HG02885 (cell line): ENCODE measurements around the gene PGD.
"Not testable (repeated sequence)": the region's sequence is repeated elsewhere in the genome, so short reads cannot be mapped to it uniquely, and the experiment has no call there.

Experiments
- ATAC-seq: cut with Tn5 transposase; IDR thresholded peaks from one replicate; pipeline ENCODE4 v1.9.1; 2021; ENCODE audit warnings: mild to moderate bottlenecking; ENCODE audit not compliant: unreplicated experiment, poor library complexity

The PGD gene

GRCh38 chr1:10432910-10433700 lies 34.2 kb downstream of the PGD start:
- ATAC-seq: no peak

- no peak for ATAC-seq
These were observed 34.9 kb downstream of the PGD start for GRCh38 chr1:10433790-10434189.

- ATAC-seq: no peak
These were observed 35.7 kb downstream of the PGD start for GRCh38 chr1:10434590-10434989.

- ATAC-seq: no peak
These were observed 38.2 kb downstream of the PGD start for GRCh38 chr1:10437052-10437451.

GRCh38 chr1:10438677-10439163 lies 39.9 kb downstream of the PGD start:
- no peak for ATAC-seq

- no peak for ATAC-seq
These were observed 41.4 kb downstream of the PGD start for GRCh38 chr1:10440305-10440704.

GRCh38 chr1:10440794-10441193 lies 41.9 kb downstream of the PGD start:
- ATAC-seq: no peak

- no peak for ATAC-seq
These were observed 45.4 kb downstream of the PGD start for GRCh38 chr1:10444248-10444647.

GRCh38 chr1:10444795-10445397 lies 46.0 kb downstream of the PGD start:
- no peak for ATAC-seq

GRCh38 chr1:10446790-10447422 lies 48.0 kb downstream of the PGD start:
- no peak for ATAC-seq

- no peak for ATAC-seq
These were observed 50.9 kb downstream of the PGD start, which contains the start of gene CORT for GRCh38 chr1:10449751-10450150. TSS of gene CORT (plus strand) at chr1:10450031. CDS start at chr1:10450224, 193 bp downstream.

GRCh38 chr1:10450156-10450814 lies 51.4 kb downstream of the PGD start:
- ATAC-seq: no peak

GRCh38 chr1:10450836-10451235 lies 52.0 kb downstream of the PGD start:
- no peak for ATAC-seq

GRCh38 chr1:10451287-10451686 lies 52.4 kb downstream of the PGD start:
- no peak for ATAC-seq

GRCh38 chr1:10456048-10456447 lies 57.2 kb downstream of the PGD start:
- no peak for ATAC-seq

GRCh38 chr1:10456661-10457060 lies 57.8 kb downstream of the PGD start:
- no peak for ATAC-seq

GRCh38 chr1:10457462-10457861 lies 58.6 kb downstream of the PGD start:
- not testable (repeated sequence) for ATAC-seq

- ATAC-seq: no peak
These were observed 59.0 kb downstream of the PGD start for GRCh38 chr1:10457875-10458274.

GRCh38 chr1:10459184-10459583 lies 60.3 kb downstream of the PGD start:
- no peak for ATAC-seq

GRCh38 chr1:10467078-10467477 lies 68.2 kb downstream of the PGD start:
- no peak for ATAC-seq

- no peak for ATAC-seq
These were observed 71.2 kb downstream of the PGD start for GRCh38 chr1:10470043-10470442.
